K562 (cell line): ENCODE results near the gene EML6. TPM values are rescaled to one million over a fixed set of nuclear protein-coding genes. Genes with fewer than 3 reads are reported as not detected.
A peak's percentile ranks its signal among the peaks of the same experiment; 100 is the strongest.

Source experiments
- ATF3 ChIP-seq, 2 experiments: fragments of 450-650 bp in 1 of 2; sonication (generic) in 1 of 2; formaldehyde crosslinking in 1 of 2; IDR thresholded peaks in 1 of 2; conservative IDR thresholded peaks in 1 of 2; 2 replicates each; pipeline versions ENCODE4 v1.6.1 to v1.8.1; 2016 to 2023; ENCODE audit warnings: mild to moderate bottlenecking in 2 of 2, moderate library complexity in 2 of 2, inconsistent platforms in 1 of 2, missing genetic modification reagents in 1 of 2
- BACH1 ChIP-seq: fragments of 200-800 bp; sonication (Bioruptor generic); IDR thresholded peaks from 2 replicates; pipeline ENCODE4 v1.6.1; 2016; ENCODE audit warnings: missing genetic modification characterization, missing compliant biosample characterization
- BRD4 ChIP-seq: fragments of 200-600 bp; sonication (generic); IDR thresholded peaks from 2 replicates; pipeline ENCODE4 v1.6.1; 2017; ENCODE audit warnings: inconsistent platforms
- C11orf30 ChIP-seq: fragments of 450-650 bp; IDR thresholded peaks from 2 replicates; pipeline ENCODE4 v1.6.1; 2016; ENCODE audit warnings: low read depth, mild to moderate bottlenecking
- CBFA2T2 ChIP-seq: fragments of 450-650 bp; conservative IDR thresholded peaks from 2 replicates; pipeline ENCODE4 v1.6.1; 2017; ENCODE audit warnings: mild to moderate bottlenecking
- CLOCK ChIP-seq: fragments of 250-450 bp; sonication (Bioruptor Pico); IDR thresholded peaks from 2 replicates; pipeline ENCODE4 v1.4.0; 2020; ENCODE audit warnings: mild to moderate bottlenecking, moderate library complexity, borderline replicate concordance
- NEUROD1 ChIP-seq: fragments of 150-350 bp; IDR thresholded peaks from 2 replicates; pipeline ENCODE4 v1.6.1; 2014; ENCODE audit warnings: borderline replicate concordance, low read length, low read depth; ENCODE audit not compliant: partially characterized antibody
- RFX1 ChIP-seq: fragments of 450-650 bp; IDR thresholded peaks from 2 replicates; pipeline ENCODE4 v1.6.1; 2016; ENCODE audit warnings: mild to moderate bottlenecking, moderate library complexity
- ZNF212 ChIP-seq: fragments of 450-650 bp; formaldehyde crosslinking; IDR thresholded peaks from 2 replicates; pipeline ENCODE4 v1.4.0; 2020; ENCODE audit warnings: mild to moderate bottlenecking
- ZNF384 ChIP-seq: IDR thresholded peaks from 2 replicates; pipeline ENCODE4 v1.6.1; 2012; ENCODE audit warnings: low read depth, low read length, improper control_type of control experiment
- ZNF41 ChIP-seq: fragments of 250-450 bp; sonication (Bioruptor Pico); conservative IDR thresholded peaks from 2 replicates; pipeline ENCODE4 v1.4.0; 2020; ENCODE audit warnings: mild to moderate bottlenecking
- ZNF507 ChIP-seq: conservative IDR thresholded peaks from 2 replicates; pipeline ENCODE4 v1.6.1; 2017; ENCODE audit warnings: missing genetic modification characterization, missing compliant biosample characterization
- ZNF696 ChIP-seq: fragments of 250-450 bp; sonication (Bioruptor Pico); conservative IDR thresholded peaks from 2 replicates; pipeline ENCODE4 v1.4.0; 2020; ENCODE audit warnings: mild to moderate bottlenecking, moderate library complexity
- polyA plus RNA-seq, 8 experiments: library from polyadenylated mRNA; depleted of rRNA in 4 of 8; stranded (reverse) in 5 of 8; unstranded in 3 of 8; fragments of >200 nt; fragmentation: Nextera tagmentation in 2 of 8; fragmentation: Illumina TruSeq in 1 of 8; extraction: Ambion mirVana in 2 of 8; extraction: Trizol in 1 of 8; gene quantifications; 2 replicates each; pipeline versions ENCODE4 v1.2.1 to v1.2.3, GENCODE V29; 2011 to 2014; ENCODE audit warnings: inconsistent platforms in 1 of 8, missing spikeins in 1 of 8
- total RNA-seq, 7 experiments: library from RNA; depleted of rRNA in 6 of 7; stranded (reverse); fragments of >200 nt in 6 of 7; fragmentation: Illumina TruSeq in 2 of 7; extraction: Trizol in 2 of 7; gene quantifications; 2 replicates each; pipeline versions ENCODE4 v1.2.1 to v1.2.3, GENCODE V29; 2011 to 2021; ENCODE audit warnings: low replicate concordance in 1 of 7
- TF ChIP-seq, protein P1 (sequence below), 3 experiments: fragments of 200-800 bp in 1 of 3; fragments of 250-450 bp in 1 of 3; fragments of 450-650 bp in 1 of 3; sonication (Bioruptor Pico) in 1 of 3; sonication (Bioruptor generic) in 1 of 3; formaldehyde crosslinking in 1 of 3; IDR thresholded peaks; 2 replicates each; pipeline versions ENCODE4 v1.6.1 to v1.8.0; 2016 to 2022; ENCODE audit warnings: mild to moderate bottlenecking in 2 of 3, missing genetic modification characterization in 2 of 3, missing compliant biosample characterization in 1 of 3, moderate library complexity in 1 of 3

The EML6 gene
- total and polyA plus RNA-seq, 9 of the 15 experiments (the other 6 are each of a cell fraction or from before 2014, with no cell fraction given), result 0.07 to 0.56 (median 0.25) TPM

DNA sequence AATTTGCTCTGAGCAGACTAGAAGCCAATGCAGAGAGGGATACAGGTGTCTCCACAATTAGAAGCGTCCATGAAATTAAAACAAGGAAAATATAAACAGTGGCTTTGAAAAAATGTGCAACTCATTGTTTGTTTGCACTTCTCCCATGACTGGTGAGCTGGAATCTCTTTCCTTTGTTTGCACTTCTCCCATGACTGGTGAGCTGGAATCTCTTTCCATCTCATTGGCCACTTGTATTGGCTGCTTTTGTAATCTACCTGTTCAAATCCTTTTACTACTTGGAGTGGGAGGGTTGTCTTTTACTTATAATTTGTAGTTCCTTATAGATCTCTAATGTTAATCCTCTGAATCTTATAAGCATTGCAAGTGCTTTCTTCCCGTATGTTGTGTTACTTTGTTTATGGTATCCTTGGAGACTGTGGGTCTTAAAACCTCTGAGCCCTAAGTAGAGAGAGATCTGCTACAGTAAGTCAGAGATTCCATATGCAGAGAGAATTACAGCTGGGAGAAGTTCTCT lies 232.7 kb downstream of the EML6 start (continued):
- TF ChIP-seq CLOCK (CRISPR knock-in tag), result no peak
- no peak for TF ChIP-seq ZNF696 (CRISPR knock-in tag)
- TF ChIP-seq ZNF507 (tag), result no peak
- TF ChIP-seq BACH1 (tag), result peak; percentile 52; the same call in 1 of the 2 replicates
- 0 out of 2 replicates have a peak, but pooled peaks have one; percentile 40 for TF ChIP-seq ZNF384
- TF ChIP-seq C11orf30, result peak; percentile 77
- TF ChIP-seq ZNF41, result no peak
- no peak for TF ChIP-seq CBFA2T2
- 0 out of 2 replicates have a peak, but pooled peaks have one; percentile 9 for TF ChIP-seq ATF3 (IDR thresholded peaks at IDR 0.05)
- TF ChIP-seq ATF3 (CRISPR knock-in tag; conservative IDR thresholded peaks at IDR 0.05), result no peak
- TF ChIP-seq RFX1, result peak; percentile 76
- no peak for TF ChIP-seq NEUROD1
- TF ChIP-seq, protein P1, sequence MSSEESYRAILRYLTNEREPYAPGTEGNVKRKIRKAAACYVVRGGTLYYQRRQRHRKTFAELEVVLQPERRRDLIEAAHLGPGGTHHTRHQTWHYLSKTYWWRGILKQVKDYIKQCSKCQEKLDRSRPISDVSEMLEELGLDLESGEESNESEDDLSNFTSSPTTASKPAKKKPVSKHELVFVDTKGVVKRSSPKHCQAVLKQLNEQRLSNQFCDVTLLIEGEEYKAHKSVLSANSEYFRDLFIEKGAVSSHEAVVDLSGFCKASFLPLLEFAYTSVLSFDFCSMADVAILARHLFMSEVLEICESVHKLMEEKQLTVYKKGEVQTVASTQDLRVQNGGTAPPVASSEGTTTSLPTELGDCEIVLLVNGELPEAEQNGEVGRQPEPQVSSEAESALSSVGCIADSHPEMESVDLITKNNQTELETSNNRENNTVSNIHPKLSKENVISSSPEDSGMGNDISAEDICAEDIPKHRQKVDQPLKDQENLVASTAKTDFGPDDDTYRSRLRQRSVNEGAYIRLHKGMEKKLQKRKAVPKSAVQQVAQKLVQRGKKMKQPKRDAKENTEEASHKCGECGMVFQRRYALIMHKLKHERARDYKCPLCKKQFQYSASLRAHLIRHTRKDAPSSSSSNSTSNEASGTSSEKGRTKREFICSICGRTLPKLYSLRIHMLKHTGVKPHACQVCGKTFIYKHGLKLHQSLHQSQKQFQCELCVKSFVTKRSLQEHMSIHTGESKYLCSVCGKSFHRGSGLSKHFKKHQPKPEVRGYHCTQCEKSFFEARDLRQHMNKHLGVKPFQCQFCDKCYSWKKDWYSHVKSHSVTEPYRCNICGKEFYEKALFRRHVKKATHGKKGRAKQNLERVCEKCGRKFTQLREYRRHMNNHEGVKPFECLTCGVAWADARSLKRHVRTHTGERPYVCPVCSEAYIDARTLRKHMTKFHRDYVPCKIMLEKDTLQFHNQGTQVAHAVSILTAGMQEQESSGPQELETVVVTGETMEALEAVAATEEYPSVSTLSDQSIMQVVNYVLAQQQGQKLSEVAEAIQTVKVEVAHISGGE (CRISPR knock-in tag; IDR thresholded peaks at IDR 0.05), result peak in 1 of 3 experiments; percentile 11; a peak in 2 of 6 replicates
- no peak for TF ChIP-seq ZNF212 (CRISPR knock-in tag)
- TF ChIP-seq BRD4, result 0 out of 2 replicates have a peak, but pooled peaks have one; percentile 30
